D341Med (cell line): ENCODE data around the gene SPRYD3.

Source experiments
- DNase-seq: peaks from one replicate; pipeline ENCODE4 v3.0.0; 2012; ENCODE audit warnings: low spot score

SPRYD3 gene

DNA sequence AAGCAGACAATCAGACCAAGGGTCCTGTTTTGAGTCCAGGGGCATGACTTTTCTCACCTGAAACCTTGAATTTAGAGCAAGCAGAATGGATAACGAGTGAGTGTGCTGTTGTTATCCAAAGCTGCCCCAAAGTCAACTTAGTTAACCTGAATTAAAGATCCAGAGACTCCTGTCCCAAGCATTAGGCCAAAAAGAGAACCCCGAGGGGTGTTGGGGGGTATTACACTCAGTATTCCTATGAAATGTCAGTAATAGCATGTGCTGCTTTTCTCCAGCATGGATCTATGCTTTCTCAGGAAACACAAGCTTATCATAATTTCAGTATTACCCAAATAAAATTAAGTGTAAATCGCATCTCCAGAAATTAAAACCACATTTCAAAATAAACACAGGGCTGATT lies 53.9 kb downstream of the SPRYD3 start:
- DNase-seq = no peak

DNA sequence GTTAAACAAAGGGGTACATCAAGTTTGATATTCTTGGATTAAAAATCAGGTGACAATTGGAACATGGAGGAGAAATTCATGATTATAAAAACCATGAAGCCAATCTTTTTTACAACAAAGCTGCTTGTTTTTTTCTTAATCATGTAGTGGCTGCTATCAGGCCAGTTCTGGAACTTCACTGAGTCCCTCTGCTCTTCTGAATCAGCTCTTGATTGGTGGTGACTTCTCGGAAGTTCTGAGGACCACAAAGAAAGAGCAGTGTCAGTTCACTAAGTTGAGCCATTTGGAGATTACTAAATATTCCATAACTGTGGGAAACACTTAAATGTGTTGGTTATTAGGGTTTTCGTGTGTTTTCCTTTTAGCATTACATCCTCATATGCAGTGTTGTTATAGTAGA lies 64.5 kb downstream of the SPRYD3 start:
- DNase-seq = no peak
